GM12878 (cell line): ENCODE results near the gene ZDHHC5. TPM values are rescaled to one million over a fixed set of nuclear protein-coding genes. Genes with fewer than 3 reads are reported as not detected.
A peak's percentile ranks its signal among the peaks of the same experiment; 100 is the strongest.

Experiments used
- ATAC-seq: fragments of 200-7000 bp; cut with Tn5 transposase; 3 replicates; pipeline ENCODE4 v1.9.1; 2020; ENCODE audit warnings: mild to moderate bottlenecking, moderate library complexity
- BruUV-seq: library from RNA; stranded (reverse); fragments of 400-500 nt; replicated peaks from 2 replicates; lab custom pipeline; 2021; lab: Mats Ljungman, UMichigan
- CTCF ChIA-PET: fragments of 300-600 bp; sonication (Branson Sonifier 250); formaldehyde crosslinking; extraction: SDS; loops from one replicate; lab custom pipeline; 2021; ENCODE audit warnings: inconsistent platforms; lab: Yijun Ruan, JAX
- POLR2A ChIA-PET: fragments of 350-600 bp; formaldehyde crosslinking; extraction: SDS; loops from one replicate; lab custom pipeline; 2021; ENCODE audit warnings: inconsistent platforms; lab: Charles Lee
- RAD21 ChIA-PET: fragments of 300-600 bp; sonication (Branson Sonifier 250); formaldehyde crosslinking; loops from one replicate; lab custom pipeline; 2023; ENCODE audit warnings: antibody characterized with exemption; ENCODE audit not compliant: unreplicated experiment; lab: Charles Lee
- SMC1A ChIA-PET: fragments of 300-600 bp; sonication (Branson Sonifier 250); formaldehyde crosslinking; loops from one replicate; lab custom pipeline; 2023; ENCODE audit not compliant: unreplicated experiment, uncharacterized antibody; lab: Charles Lee
- DNase-seq: peaks from one replicate; pipeline ENCODE4 v3.0.0-alpha.2; 2011; ENCODE audit warnings: low read depth, low spot score
- FAIRE-seq: peaks from 3 replicates; lab custom pipeline; 2011; peaks lifted over from hg19 to GRCh38; lab: Jason Lieb, UNC
- H2AFZ ChIP-seq: 2 replicates; pipeline ENCODE4 v1.6.0; 2011; ENCODE audit warnings: low read depth, low read length, control low read depth; ENCODE audit not compliant: control insufficient read depth
- H3K27ac ChIP-seq: 2 replicates; pipeline ENCODE4 v1.5.1; 2011; ENCODE audit warnings: control low read depth; ENCODE audit not compliant: control insufficient read depth, insufficient read depth
- H3K27me3 ChIP-seq, 2 experiments: replicated peaks in 1 of 2; 2 replicates each; pipeline versions ENCODE4 v1.6.0 to v1.6.1; 2011; ENCODE audit warnings: low read length in 1 of 2; ENCODE audit not compliant: control insufficient read depth in 2 of 2, insufficient read depth in 2 of 2
- H3K36me3 ChIP-seq, 2 experiments: 2 replicates each; pipeline ENCODE4 v1.5.1; 2011; ENCODE audit warnings: low read length in 1 of 2; ENCODE audit not compliant: control insufficient read depth in 2 of 2, insufficient read depth in 2 of 2
- H3K4me1 ChIP-seq: 2 replicates; pipeline ENCODE4 v1.6.1; 2011; ENCODE audit warnings: mild to moderate bottlenecking, low read length, moderate library complexity, mixed read lengths; ENCODE audit not compliant: control insufficient read depth, insufficient read depth
- H3K4me2 ChIP-seq: 2 replicates; pipeline ENCODE4 v1.6.0; 2011; ENCODE audit warnings: control low read depth; ENCODE audit not compliant: control insufficient read depth, insufficient read depth
- H3K4me3 ChIP-seq: fragments of 200-600 bp; sonication (generic); 2 replicates; pipeline ENCODE4 v1.5.1; 2016
- H3K79me2 ChIP-seq: 2 replicates; pipeline ENCODE4 v1.6.0; 2011; ENCODE audit warnings: low read length; ENCODE audit not compliant: control insufficient read depth, insufficient read depth
- H3K9ac ChIP-seq: 2 replicates; pipeline ENCODE4 v1.8.0; 2011; ENCODE audit warnings: low read length, control low read depth, mixed read lengths; ENCODE audit not compliant: control insufficient read depth, insufficient read depth
- H3K9me3 ChIP-seq: replicated peaks from 3 replicates; pipeline ENCODE4 v1.5.1; 2011; ENCODE audit warnings: mild to moderate bottlenecking, low read length; ENCODE audit not compliant: control insufficient read depth, insufficient read depth
- H4K20me1 ChIP-seq: 2 replicates; pipeline ENCODE4 v1.6.0; 2011; ENCODE audit not compliant: control insufficient read depth, insufficient read depth
- ATF3 ChIP-seq: IDR thresholded peaks from 2 replicates; pipeline ENCODE4 v1.6.1; 2011; ENCODE audit warnings: low read depth, mild to moderate bottlenecking, low read length, moderate library complexity, borderline replicate concordance; ENCODE audit errors: extremely low read depth
- SRF ChIP-seq, 2 experiments: IDR thresholded peaks; 2 replicates each; pipeline ENCODE4 v1.6.1; 2011; ENCODE audit warnings: low read depth in 2 of 2, low read length in 2 of 2, mild to moderate bottlenecking in 1 of 2, moderate library complexity in 1 of 2
- TCF12 ChIP-seq: IDR thresholded peaks from 2 replicates; pipeline ENCODE4 v1.6.1; 2011; ENCODE audit warnings: low read depth, mild to moderate bottlenecking, low read length
- ZNF592 ChIP-seq: fragments of 450-650 bp; IDR thresholded peaks from 2 replicates; pipeline ENCODE4 v1.6.1; 2017; ENCODE audit warnings: mild to moderate bottlenecking, moderate library complexity
- WGBS: methylation state at CpG from one replicate; pipeline ENCODE4 v1.1.6; 2016; ENCODE audit warnings: low lambda C conversion rate; ENCODE audit not compliant: insufficient replicate concordance, insufficient coverage; ENCODE audit errors: missing lambda C conversion rate; 5-methylcytosine and 5-hydroxymethylcytosine counted together
- in situ Hi-C: fragments of 300-500 bp; cut with MboI; formaldehyde crosslinking; loops from 9 replicates; pipeline ENCODE4 v1.14.3; 2018; ENCODE audit warnings: mixed read lengths
- intact Hi-C: fragments of 100-400 bp; cut with micrococcal nuclease; formaldehyde crosslinking; loops from one replicate; pipeline ENCODE4 v1.14.2; 2022; ENCODE audit not compliant: unreplicated experiment
- polyA plus RNA-seq, 11 experiments: library from polyadenylated mRNA; depleted of rRNA in 4 of 11; unstranded in 6 of 11; stranded (reverse) in 5 of 11; fragments of >200 nt; fragmentation: Nextera tagmentation in 4 of 11; fragmentation: Illumina TruSeq in 1 of 11; extraction: Ambion mirVana in 4 of 11; extraction: Trizol in 1 of 11; gene quantifications; 1 replicate in 1 of 11; 2 replicates in 10 of 11; pipeline versions ENCODE4 v1.2.1 to v1.2.3, GENCODE V29; 2011 to 2016; ENCODE audit warnings: inconsistent platforms in 2 of 11, missing spikeins in 2 of 11, low read depth in 1 of 11
- total RNA-seq, 4 experiments: library from RNA; depleted of rRNA in 3 of 4; stranded (reverse); fragments of >200 nt in 3 of 4; fragmentation: Illumina TruSeq in 1 of 4; extraction: Trizol in 1 of 4; gene quantifications; 2 replicates each; pipeline versions ENCODE4 v1.2.1 to v1.2.3, GENCODE V29; 2013 to 2021

Gene ZDHHC5
- total and polyA plus RNA-seq, 10 of the 15 experiments (the other 5 are each of a cell fraction or from before 2014, with no cell fraction given), result 3.9 to 61.3 (median 37.6) TPM

DNA sequence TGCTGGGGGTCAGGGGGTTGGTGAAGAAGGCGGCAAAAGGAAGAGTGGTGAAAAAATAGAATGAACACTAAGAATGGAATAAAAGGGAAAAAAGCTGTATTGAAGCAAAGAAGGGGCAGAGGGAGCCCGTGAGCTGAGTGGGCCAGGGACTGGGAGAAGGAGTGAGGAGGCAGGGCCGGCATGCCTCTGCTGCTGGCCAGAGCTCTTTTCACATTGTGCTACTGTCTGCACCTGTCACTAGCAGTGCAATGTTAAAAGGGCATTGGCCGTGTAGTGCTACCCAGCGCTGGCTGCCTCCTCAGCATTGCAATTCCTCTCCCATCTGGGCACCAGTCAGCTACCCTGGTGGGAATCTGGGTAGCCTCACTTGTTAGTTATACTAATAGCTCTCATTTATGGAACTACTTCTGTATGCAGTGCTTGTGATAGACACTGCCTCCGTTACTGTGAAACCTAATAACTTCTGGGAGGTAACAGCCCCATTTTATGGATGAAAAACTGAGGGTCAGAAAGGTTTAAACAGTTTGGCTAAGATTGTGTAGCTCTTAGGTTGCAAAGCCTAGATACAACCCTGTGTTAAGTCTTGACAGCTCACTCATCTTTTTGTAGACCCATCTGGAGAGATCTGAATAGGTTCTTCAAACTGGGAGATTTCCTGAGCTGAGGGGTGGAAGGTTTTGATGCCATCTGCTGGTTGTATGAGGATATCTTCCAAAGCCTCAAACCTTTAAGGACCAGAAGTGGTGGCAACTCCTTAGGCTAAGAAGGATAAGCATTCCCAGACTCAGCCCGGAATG is 26.7 kb upstream of the ZDHHC5 start (continued):
- TF ChIP-seq ATF3, result 0 out of 2 replicates have a peak, but pooled peaks have one; percentile 10
- TF ChIP-seq TCF12, result no peak

DNA sequence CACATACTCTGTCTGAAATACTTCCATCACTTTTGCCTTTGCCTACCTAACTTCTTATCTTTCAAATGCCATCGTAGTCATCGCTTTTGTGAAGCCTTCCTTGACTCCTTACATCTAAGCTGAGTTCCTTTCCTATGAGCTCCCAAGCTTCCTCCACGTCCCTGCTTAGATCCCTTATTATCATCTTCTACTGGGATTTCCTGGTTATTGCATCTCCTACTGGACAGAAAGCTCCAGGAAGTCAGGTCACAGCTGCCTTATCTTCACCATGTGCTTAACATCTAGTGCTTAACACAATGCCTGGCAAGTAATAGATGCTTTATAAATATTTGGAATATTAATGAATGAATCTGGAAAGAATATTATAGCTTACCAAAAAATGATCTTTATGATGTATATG is 24.1 kb upstream of the ZDHHC5 start:
- BruUV-seq, result no TSS peak
- no peaks in the 10 kb centered on the region for H4K20me1 ChIP-seq
- WGBS, result 23% methylated on average over 3 of the region's 3 CpGs
- ChIA-PET SMC1A (interaction anchor here (0.7 to 5.8 kb wide), 14 partner anchors 13 to 395 kb away, joined by 3 to 45 read pairs (median 4); partner anchors contain the start of gene CLP1), CTCF (interaction anchor here (0.8 to 13.9 kb wide), 36 partner anchors 9 to 298 kb away, joined by 3 to 319 read pairs (median 6); partner anchors contain the start of genes CLP1, RTN4RL2, TIMM10 and UBE2L6), RAD21 (interaction anchor here (0.7 to 3.2 kb wide), 12 partner anchors 9 to 298 kb away, joined by 3 to 34 read pairs (median 6); partner anchors contain the start of genes SLC43A1 and UBE2L6), POLR2A (interaction anchor here (0.6 to 0.7 kb wide), 3 partner anchors 117 to 921 kb away, joined by 5 read pairs; no protein-coding TSS in a partner anchor)
- ATAC-seq (no peak), FAIRE-seq (no peak), DNase-seq (no peak)
- intact Hi-C loops (loop anchor here (2.0 kb wide), 1 partner anchor 151 kb away; no protein-coding TSS in a partner anchor), in situ Hi-C loops (loop anchor here (5.0 kb wide), 3 partner anchors 77 to 297 kb away; partner anchors contain the start of gene UBE2L6)
- H3K9ac ChIP-seq, result no peak overlapping the region
- peaks cover 10% of the 10 kb centered on the region for H3K4me1 ChIP-seq
- no peak overlapping the region for H3K4me2 ChIP-seq
- no peak overlapping the region for H3K27ac ChIP-seq
- H3K79me2 ChIP-seq, result no peaks in the 10 kb centered on the region
- TF ChIP-seq ZNF592 (no peak), SRF (IDR thresholded peaks at IDR 0.05; ENCODE audit: low read depth in 2 of 2, low read length in 2 of 2) (no peak)
- TF ChIP-seq, all 136 proteins: peak for 0
- H3K27me3 ChIP-seq, result peaks cover 8 to 11% of the 10 kb centered on the region in 2 experiments
- H3K9me3 ChIP-seq, result no peaks in the 10 kb centered on the region
- H3K36me3 ChIP-seq, result no peaks in the 10 kb centered on the region
- H3K4me3 ChIP-seq, result no peak overlapping the region
- no peak overlapping the region for H2AFZ ChIP-seq
